Measurements from ENCODE around the gene CACNB2. TPM values are rescaled to one million over a fixed set of nuclear protein-coding genes. Genes with fewer than 3 reads are reported as not detected.
A peak's percentile ranks its signal among the peaks of the same experiment; 100 is the strongest.

CACNB2 gene
- total RNA-seq, 1 experiment from 2014 or later, result 34.1 TPM

- CTCF ChIA-PET, result no interaction called here
- H3K4me3 ChIP-seq (ENCODE audit: low read depth, low read length, poor library complexity, severe bottlenecking), result peak overlapping the region; percentile 28
- TF ChIP-seq, protein P1, sequence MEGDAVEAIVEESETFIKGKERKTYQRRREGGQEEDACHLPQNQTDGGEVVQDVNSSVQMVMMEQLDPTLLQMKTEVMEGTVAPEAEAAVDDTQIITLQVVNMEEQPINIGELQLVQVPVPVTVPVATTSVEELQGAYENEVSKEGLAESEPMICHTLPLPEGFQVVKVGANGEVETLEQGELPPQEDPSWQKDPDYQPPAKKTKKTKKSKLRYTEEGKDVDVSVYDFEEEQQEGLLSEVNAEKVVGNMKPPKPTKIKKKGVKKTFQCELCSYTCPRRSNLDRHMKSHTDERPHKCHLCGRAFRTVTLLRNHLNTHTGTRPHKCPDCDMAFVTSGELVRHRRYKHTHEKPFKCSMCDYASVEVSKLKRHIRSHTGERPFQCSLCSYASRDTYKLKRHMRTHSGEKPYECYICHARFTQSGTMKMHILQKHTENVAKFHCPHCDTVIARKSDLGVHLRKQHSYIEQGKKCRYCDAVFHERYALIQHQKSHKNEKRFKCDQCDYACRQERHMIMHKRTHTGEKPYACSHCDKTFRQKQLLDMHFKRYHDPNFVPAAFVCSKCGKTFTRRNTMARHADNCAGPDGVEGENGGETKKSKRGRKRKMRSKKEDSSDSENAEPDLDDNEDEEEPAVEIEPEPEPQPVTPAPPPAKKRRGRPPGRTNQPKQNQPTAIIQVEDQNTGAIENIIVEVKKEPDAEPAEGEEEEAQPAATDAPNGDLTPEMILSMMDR (conservative IDR thresholded peaks at IDR 0.05; ENCODE audit: low read depth, low read length), result no peak
- no peak for TF ChIP-seq EZH2 (IDR thresholded peaks at IDR 0.05; ENCODE audit: borderline replicate concordance, low read depth, low read length, poor library complexity, severe bottlenecking)
- intact Hi-C loops (cut with micrococcal nuclease; ENCODE audit: unreplicated experiment), result no loop called here
- H3K27ac ChIP-seq (ENCODE audit: low read depth, low read length, poor library complexity, severe bottlenecking), result peak overlapping the region; percentile 85
- BruUV-seq (replicated peaks), result no TSS peak
- peaks cover 53% of the 10 kb centered on the region for H3K4me1 ChIP-seq (ENCODE audit: insufficient read depth, low read length, poor library complexity, severe bottlenecking)
- peak; percentile 34 for DNase-seq (ENCODE audit: low spot score)
- peaks cover 6% of the 10 kb centered on the region for H3K9me3 ChIP-seq (ENCODE audit: low read depth, low read length, poor library complexity, severe bottlenecking)
- no peaks in the 10 kb centered on the region for H3K27me3 ChIP-seq (replicated peaks; ENCODE audit: insufficient read depth, low read depth, low read length, poor library complexity)
- POLR2A ChIA-PET (ENCODE audit: low non-redundant PET), result no interaction called here
- peaks cover 16% of the 10 kb centered on the region for H3K36me3 ChIP-seq (ENCODE audit: insufficient read depth, low read length, poor library complexity, severe bottlenecking)
Measured at GRCh38 chr10:18159557-18159956, 19.3 kb downstream of the CACNB2 start.

DNA sequence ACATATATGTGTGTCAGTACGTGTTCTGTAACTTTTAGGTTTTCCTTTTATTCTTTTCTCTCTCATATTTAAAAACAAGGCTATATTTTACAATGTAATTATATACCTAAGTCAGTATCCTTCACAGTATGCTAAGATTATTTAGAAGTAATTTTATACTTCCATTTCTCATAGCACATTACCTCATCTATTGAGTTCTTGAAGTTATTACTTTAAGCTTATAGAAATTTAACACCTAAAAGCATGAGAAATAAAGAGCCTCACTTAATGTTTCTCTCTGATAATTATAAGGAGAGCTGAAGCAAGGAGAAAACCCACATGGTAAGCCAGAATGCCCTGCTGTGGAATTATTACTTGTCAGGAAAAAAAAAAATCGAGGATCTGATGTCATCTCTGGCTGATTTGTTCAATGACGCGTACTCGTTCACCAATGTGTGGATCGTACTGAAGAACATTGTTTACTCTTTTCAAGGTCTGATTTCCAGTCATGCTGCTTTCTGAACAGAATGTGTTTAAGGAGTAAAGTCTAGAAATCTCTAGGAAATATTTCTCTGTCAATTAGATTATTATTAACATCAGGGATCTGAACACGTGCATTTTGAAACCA is 21.9 kb downstream of the CACNB2 start:
- CTCF ChIA-PET, result no interaction called here
- H3K4me1 ChIP-seq (ENCODE audit: insufficient read depth, low read length, poor library complexity, severe bottlenecking), result peaks cover 53% of the 10 kb centered on the region
- TF ChIP-seq, protein P1 (conservative IDR thresholded peaks at IDR 0.05; ENCODE audit: low read depth, low read length), result no peak
- TF ChIP-seq EZH2 (IDR thresholded peaks at IDR 0.05; ENCODE audit: borderline replicate concordance, low read depth, low read length, poor library complexity, severe bottlenecking), result no peak
- POLR2A ChIA-PET (ENCODE audit: low non-redundant PET), result no interaction called here
- H3K27ac ChIP-seq (ENCODE audit: low read depth, low read length, poor library complexity, severe bottlenecking), result no peak overlapping the region
- H3K27me3 ChIP-seq (replicated peaks; ENCODE audit: insufficient read depth, low read depth, low read length, poor library complexity), result no peaks in the 10 kb centered on the region
- no peaks in the 10 kb centered on the region for H3K9me3 ChIP-seq (ENCODE audit: low read depth, low read length, poor library complexity, severe bottlenecking)
- H3K36me3 ChIP-seq (ENCODE audit: insufficient read depth, low read length, poor library complexity, severe bottlenecking), result peaks cover 5% of the 10 kb centered on the region
- H3K4me3 ChIP-seq (ENCODE audit: low read depth, low read length, poor library complexity, severe bottlenecking), result no peak overlapping the region
- no TSS peak for BruUV-seq (replicated peaks)
- no peak for DNase-seq (ENCODE audit: low spot score)
- intact Hi-C loops (cut with micrococcal nuclease; ENCODE audit: unreplicated experiment), result no loop called here

DNA sequence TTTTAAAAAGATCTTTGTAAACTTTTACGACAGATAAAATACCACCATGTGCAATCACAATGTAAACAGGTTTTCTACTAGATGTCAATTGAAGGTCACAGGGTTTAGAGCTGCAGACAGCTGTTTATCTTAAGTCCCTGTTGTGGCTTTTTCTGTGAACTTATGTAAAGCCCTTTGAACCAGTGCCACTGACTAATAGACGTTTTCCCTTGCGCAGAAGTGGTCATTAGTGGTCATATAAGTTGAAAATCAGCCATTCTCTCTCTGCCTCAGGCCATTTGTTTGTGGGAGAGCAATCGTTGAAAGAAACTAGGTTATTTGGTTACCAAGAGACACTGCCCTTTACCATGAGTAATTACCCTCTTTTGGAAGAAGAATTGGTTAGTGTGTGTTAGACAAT is 23.9 kb downstream of the CACNB2 start:
- no peaks in the 10 kb centered on the region for H3K27me3 ChIP-seq (replicated peaks; ENCODE audit: insufficient read depth, low read depth, low read length, poor library complexity)
- H3K9me3 ChIP-seq (ENCODE audit: low read depth, low read length, poor library complexity, severe bottlenecking), result no peaks in the 10 kb centered on the region
- ChIA-PET CTCF (no interaction called here), POLR2A (ENCODE audit: low non-redundant PET) (no interaction called here)
- DNase-seq (ENCODE audit: low spot score), result no peak
- H3K4me3 ChIP-seq (ENCODE audit: low read depth, low read length, poor library complexity, severe bottlenecking), result no peak overlapping the region
- no TSS peak for BruUV-seq (replicated peaks)
- peaks cover 5% of the 10 kb centered on the region for H3K36me3 ChIP-seq (ENCODE audit: insufficient read depth, low read length, poor library complexity, severe bottlenecking)
- TF ChIP-seq, protein P1 (conservative IDR thresholded peaks at IDR 0.05; ENCODE audit: low read depth, low read length), result no peak
- H3K4me1 ChIP-seq (ENCODE audit: insufficient read depth, low read length, poor library complexity, severe bottlenecking), result peaks cover 37% of the 10 kb centered on the region
- peak overlapping the region; percentile 58 for H3K27ac ChIP-seq (ENCODE audit: low read depth, low read length, poor library complexity, severe bottlenecking)
- intact Hi-C loops (cut with micrococcal nuclease; ENCODE audit: unreplicated experiment), result no loop called here
